Urinary bladder (tissue), 4 donors: Measurements from ENCODE around the gene RO60. TPM values are rescaled to one million over a fixed set of nuclear protein-coding genes. Genes with fewer than 3 reads are reported as not detected.
A peak's percentile ranks its signal among the peaks of the same experiment; 100 is the strongest.
"Not testable (repeated sequence)": the region's sequence is repeated elsewhere in the genome, so short reads cannot be mapped to it uniquely, and the experiment has no call there.

ENCODE experiments used
- DNase-seq: peaks from one replicate; pipeline ENCODE4 v3.0.0-alpha.2; 2015; ENCODE audit errors: extremely low spot score
- H3K27ac ChIP-seq: one replicate; pipeline ENCODE4 v1.5.1; 2013; ENCODE audit warnings: low read depth, mild to moderate bottlenecking, moderate library complexity
- H3K36me3 ChIP-seq: one replicate; pipeline ENCODE4 v1.6.1; 2013; ENCODE audit warnings: mild to moderate bottlenecking, moderate library complexity; ENCODE audit not compliant: insufficient read depth
- H3K4me1 ChIP-seq: one replicate; pipeline ENCODE4 v1.6.1; 2013; ENCODE audit warnings: mild to moderate bottlenecking, moderate library complexity; ENCODE audit not compliant: insufficient read depth
- H3K4me3 ChIP-seq: one replicate; pipeline ENCODE4 v1.5.1; 2013; ENCODE audit warnings: low read depth, low read length
- WGBS: extraction: QIAGEN DNeasy Blood & Tissue Kit; methylation state at CpG from one replicate; pipeline ENCODE4 v1.1.7; 2013; 5-methylcytosine and 5-hydroxymethylcytosine counted together
- polyA plus RNA-seq: library from polyadenylated mRNA; stranded (reverse); fragments of 200-250 nt; gene quantifications from one replicate; pipeline ENCODE4 v1.2.3, GENCODE V29; 2013
- total RNA-seq: library from RNA; depleted of rRNA; stranded (reverse); fragments of >200 nt; gene quantifications from one replicate; pipeline ENCODE4 v1.2.3, GENCODE V29; 2014
- donor health status: healthy with polysubstance abuse.
- donor health status: healthy.

Gene RO60
- total RNA-seq (222 TPM), polyA plus RNA-seq (14.7 TPM)

GRCh38 chr1:193059282-193060114 is at the start of gene RO60, which contains the start of gene UCHL5:
Gene RO60, plus strand, starts transcription at chr1:193059612. Its CDS starts 9,443 bp downstream, at chr1:193069055.
Gene UCHL5, minus strand, starts transcription at chr1:193059360. Its CDS starts 100 bp downstream, at chr1:193059260.
- peak; percentile 95 for DNase-seq
- no peaks in the 10 kb centered on the region for H3K4me1 ChIP-seq
- peak within 1 kb of the TSS; percentile 96 for H3K27ac ChIP-seq
- under 1% methylated on average over 74 of the region's 74 CpGs for WGBS
- peak within 1 kb of the TSS; percentile 82 for H3K4me3 ChIP-seq
- no peaks in the 10 kb centered on the region for H3K36me3 ChIP-seq

- WGBS: 95% methylated on average over 1 of the region's 1 CpG
- Histone ChIP-seq H3K27ac (no peak overlapping the region), H3K36me3 (no peaks in the 10 kb centered on the region), H3K4me3 (no peak overlapping the region), H3K4me1 (no peaks in the 10 kb centered on the region)
- DNase-seq: no peak
These were observed 48.0 kb upstream of the RO60 start for GRCh38 chr1:193011406-193011805.

GRCh38 chr1:193013005-193013404 is 46.4 kb upstream of the RO60 start:
- Histone ChIP-seq H3K27ac (no peak overlapping the region), H3K4me3 (no peak overlapping the region), H3K4me1 (no peaks in the 10 kb centered on the region), H3K36me3 (no peaks in the 10 kb centered on the region)
- 36% methylated on average over 2 of the region's 2 CpGs for WGBS
- DNase-seq: no peak

GRCh38 chr1:193013707-193014106 is 45.7 kb upstream of the RO60 start:
- Histone ChIP-seq H3K4me3 (no peak overlapping the region), H3K27ac (no peak overlapping the region), H3K36me3 (no peaks in the 10 kb centered on the region), H3K4me1 (no peaks in the 10 kb centered on the region)
- WGBS: 34% methylated on average over 7 of the region's 7 CpGs
- no peak for DNase-seq

GRCh38 chr1:193014400-193014799 is 45.0 kb upstream of the RO60 start:
- Histone ChIP-seq H3K4me3 (no peak overlapping the region), H3K27ac (no peak overlapping the region), H3K4me1 (no peaks in the 10 kb centered on the region), H3K36me3 (no peaks in the 10 kb centered on the region)
- no peak for DNase-seq
- 55% methylated on average over 2 of the region's 2 CpGs for WGBS

GRCh38 chr1:193016788-193017187 is 42.6 kb upstream of the RO60 start:
- Histone ChIP-seq H3K4me3 (no peak overlapping the region), H3K27ac (no peak overlapping the region), H3K36me3 (no peaks in the 10 kb centered on the region), H3K4me1 (no peaks in the 10 kb centered on the region)
- no peak for DNase-seq

- no peak overlapping the region for H3K27ac ChIP-seq
These were observed 39.9 kb upstream of the RO60 start for GRCh38 chr1:193019442-193020026.

GRCh38 chr1:193025218-193025617 is 34.2 kb upstream of the RO60 start:
- Histone ChIP-seq H3K27ac (no peak overlapping the region), H3K4me3 (no peak overlapping the region), H3K4me1 (no peaks in the 10 kb centered on the region), H3K36me3 (no peaks in the 10 kb centered on the region)
- DNase-seq: no peak

More at GRCh38 chr1:193019442-193020026, 39.9 kb upstream of the RO60 start:
- DNase-seq: peak; percentile 55
- H3K36me3 ChIP-seq: no peaks in the 10 kb centered on the region
- no peak overlapping the region for H3K4me3 ChIP-seq
- no peaks in the 10 kb centered on the region for H3K4me1 ChIP-seq

- H3K4me1 ChIP-seq: no peaks in the 10 kb centered on the region
- WGBS: 72% methylated on average over 1 of the region's 1 CpG
- H3K4me3 ChIP-seq: no peak overlapping the region
- no peaks in the 10 kb centered on the region for H3K36me3 ChIP-seq
- no peak overlapping the region for H3K27ac ChIP-seq
- no peak for DNase-seq
These were observed 29.1 kb upstream of the RO60 start for GRCh38 chr1:193030280-193030679.

GRCh38 chr1:193031431-193031830 is 28.0 kb upstream of the RO60 start:
- no peak overlapping the region for H3K27ac ChIP-seq
- WGBS: 84% methylated on average over 2 of the region's 2 CpGs
- no peak for DNase-seq
- H3K36me3 ChIP-seq: no peaks in the 10 kb centered on the region
- no peaks in the 10 kb centered on the region for H3K4me1 ChIP-seq
- H3K4me3 ChIP-seq: no peak overlapping the region

GRCh38 chr1:193032643-193033427 is 26.6 kb upstream of the RO60 start:
- not testable (repeated sequence) for DNase-seq, H3K4me3 ChIP-seq, H3K27ac ChIP-seq, H3K4me1 ChIP-seq, H3K36me3 ChIP-seq
- 98% methylated on average over 9 of the region's 9 CpGs for WGBS

- Histone ChIP-seq H3K4me1 (no peaks in the 10 kb centered on the region), H3K27ac (no peak overlapping the region), H3K4me3 (no peak overlapping the region), H3K36me3 (no peaks in the 10 kb centered on the region)
- no peak for DNase-seq
These were observed 25.8 kb upstream of the RO60 start for GRCh38 chr1:193033610-193034009.

GRCh38 chr1:193036337-193037047 is 22.9 kb upstream of the RO60 start:
- H3K36me3 ChIP-seq: no peaks in the 10 kb centered on the region
- DNase-seq: no peak
- 91% methylated on average over 3 of the region's 3 CpGs for WGBS
- no peaks in the 10 kb centered on the region for H3K4me1 ChIP-seq
- H3K27ac ChIP-seq: no peak overlapping the region
- no peak overlapping the region for H3K4me3 ChIP-seq
